Measurements from ENCODE around the gene STAB2.

DNA sequence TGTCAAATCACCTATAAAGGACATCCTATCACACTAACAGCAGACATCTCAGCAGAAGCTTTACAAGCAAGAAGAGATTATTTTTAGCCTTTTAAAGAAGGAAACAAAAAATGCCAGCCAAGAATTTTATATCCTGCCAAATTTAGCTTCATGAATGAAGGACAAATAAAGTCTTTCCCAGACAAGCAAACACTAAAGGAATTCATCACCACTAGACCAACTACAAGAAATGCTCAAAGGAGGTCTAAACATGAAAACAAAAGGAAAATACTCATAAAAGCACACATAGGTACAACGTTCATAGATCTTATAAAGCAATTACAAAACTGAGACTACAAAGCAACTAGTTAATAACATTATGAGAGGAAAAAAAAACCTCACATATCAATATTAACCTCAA is 20.7 kb upstream of the STAB2 start:
- TF ChIP-seq, protein P1, sequence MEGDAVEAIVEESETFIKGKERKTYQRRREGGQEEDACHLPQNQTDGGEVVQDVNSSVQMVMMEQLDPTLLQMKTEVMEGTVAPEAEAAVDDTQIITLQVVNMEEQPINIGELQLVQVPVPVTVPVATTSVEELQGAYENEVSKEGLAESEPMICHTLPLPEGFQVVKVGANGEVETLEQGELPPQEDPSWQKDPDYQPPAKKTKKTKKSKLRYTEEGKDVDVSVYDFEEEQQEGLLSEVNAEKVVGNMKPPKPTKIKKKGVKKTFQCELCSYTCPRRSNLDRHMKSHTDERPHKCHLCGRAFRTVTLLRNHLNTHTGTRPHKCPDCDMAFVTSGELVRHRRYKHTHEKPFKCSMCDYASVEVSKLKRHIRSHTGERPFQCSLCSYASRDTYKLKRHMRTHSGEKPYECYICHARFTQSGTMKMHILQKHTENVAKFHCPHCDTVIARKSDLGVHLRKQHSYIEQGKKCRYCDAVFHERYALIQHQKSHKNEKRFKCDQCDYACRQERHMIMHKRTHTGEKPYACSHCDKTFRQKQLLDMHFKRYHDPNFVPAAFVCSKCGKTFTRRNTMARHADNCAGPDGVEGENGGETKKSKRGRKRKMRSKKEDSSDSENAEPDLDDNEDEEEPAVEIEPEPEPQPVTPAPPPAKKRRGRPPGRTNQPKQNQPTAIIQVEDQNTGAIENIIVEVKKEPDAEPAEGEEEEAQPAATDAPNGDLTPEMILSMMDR (IDR thresholded peaks at IDR 0.05): no peak
- TF ChIP-seq ZFX (IDR thresholded peaks at IDR 0.05; ENCODE audit: borderline replicate concordance): no peak
